ENCODE data around the gene SCN8A.

Gene SCN8A

DNA sequence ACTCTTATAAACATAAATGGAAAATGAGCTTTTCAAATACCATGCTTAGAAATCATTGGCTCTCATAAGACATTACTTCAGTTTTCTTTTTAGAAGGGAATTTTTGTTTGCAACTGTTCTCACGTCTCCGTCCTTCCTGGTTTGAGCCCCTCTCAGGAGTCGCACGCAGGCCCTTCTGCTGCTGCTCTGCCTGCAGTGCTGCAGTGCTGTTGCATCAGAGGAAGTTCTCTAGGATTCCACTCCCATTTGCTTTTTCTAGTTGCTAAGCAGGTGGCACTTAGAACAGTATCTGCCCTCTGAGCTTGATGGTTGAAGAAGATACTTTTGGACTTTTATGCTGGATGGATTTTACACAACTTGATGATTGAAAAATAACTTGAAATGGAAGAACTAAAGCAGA, 70.8 kb downstream of the SCN8A start:
- in situ Hi-C loops (cut with HindIII; ENCODE audit: low pct_unique_long_range_greater_than_20kb, low sequenced_read_pairs), result no loop called here
- DNase-seq (ENCODE audit: low read depth in 1 of 2, low spot score in 1 of 2), result no peak
- no peak for TF ChIP-seq JUND (IDR thresholded peaks at IDR 0.05; ENCODE audit: low read depth)

DNA sequence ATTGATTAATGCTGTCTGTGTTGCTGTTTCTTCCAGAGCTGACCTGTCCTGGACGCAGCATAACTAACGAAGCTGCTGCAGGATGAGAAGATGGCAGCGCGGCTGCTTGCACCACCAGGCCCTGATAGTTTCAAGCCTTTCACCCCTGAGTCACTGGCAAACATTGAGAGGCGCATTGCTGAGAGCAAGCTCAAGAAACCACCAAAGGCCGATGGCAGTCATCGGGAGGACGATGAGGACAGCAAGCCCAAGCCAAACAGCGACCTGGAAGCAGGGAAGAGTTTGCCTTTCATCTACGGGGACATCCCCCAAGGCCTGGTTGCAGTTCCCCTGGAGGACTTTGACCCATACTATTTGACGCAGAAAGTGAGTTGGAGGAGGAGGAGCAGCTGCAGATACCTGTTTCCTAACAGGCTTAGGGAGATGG, 71.7 kb downstream of the SCN8A start:
- TF ChIP-seq JUND (IDR thresholded peaks at IDR 0.05; ENCODE audit: low read depth), result no peak
- in situ Hi-C loops (cut with HindIII; ENCODE audit: low pct_unique_long_range_greater_than_20kb, low sequenced_read_pairs), result no loop called here
- no peak for DNase-seq (ENCODE audit: low read depth in 1 of 2, low spot score in 1 of 2)

GRCh38 chr12:51663390-51663789, 72.4 kb downstream of the SCN8A start:
- in situ Hi-C loops (cut with HindIII; ENCODE audit: low pct_unique_long_range_greater_than_20kb, low sequenced_read_pairs), result no loop called here
- DNase-seq (ENCODE audit: low read depth in 1 of 2, low spot score in 1 of 2), result no peak
- TF ChIP-seq JUND (IDR thresholded peaks at IDR 0.05; ENCODE audit: low read depth), result no peak

DNA sequence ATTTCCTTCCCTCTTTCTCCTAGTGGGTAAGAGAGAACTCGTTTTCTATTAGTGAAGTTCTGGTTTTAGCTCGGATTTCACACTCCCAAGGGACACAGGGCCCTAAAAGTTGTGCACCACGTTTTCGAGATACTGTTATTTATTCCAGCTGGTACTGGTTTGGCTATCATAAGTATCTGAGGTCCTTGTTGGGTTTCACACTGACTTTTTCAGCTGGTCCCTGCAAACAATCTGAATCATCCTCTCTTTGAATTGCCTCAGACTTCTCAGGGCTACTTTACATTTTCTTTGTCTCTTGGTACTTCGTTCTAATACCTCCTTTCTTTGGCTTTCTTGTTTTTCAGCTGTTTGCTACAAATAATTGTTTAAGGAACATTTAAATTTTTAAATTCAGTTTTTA, 75.7 kb downstream of the SCN8A start:
- DNase-seq (ENCODE audit: low read depth in 1 of 2, low spot score in 1 of 2), result no peak
- no peak for TF ChIP-seq JUND (IDR thresholded peaks at IDR 0.05; ENCODE audit: low read depth)
- in situ Hi-C loops (cut with HindIII; ENCODE audit: low pct_unique_long_range_greater_than_20kb, low sequenced_read_pairs), result no loop called here

- no peak for DNase-seq (ENCODE audit: low read depth in 1 of 2, low spot score in 1 of 2)
- no peak for TF ChIP-seq JUND (IDR thresholded peaks at IDR 0.05; ENCODE audit: low read depth)
- in situ Hi-C loops (cut with HindIII; ENCODE audit: low pct_unique_long_range_greater_than_20kb, low sequenced_read_pairs), result no loop called here
Observed at GRCh38 chr12:51667269-51667668, 76.2 kb downstream of the SCN8A start.

GRCh38 chr12:51669271-51669670, 78.2 kb downstream of the SCN8A start:
- DNase-seq (ENCODE audit: low read depth in 1 of 2, low spot score in 1 of 2), result no peak
- TF ChIP-seq JUND (IDR thresholded peaks at IDR 0.05; ENCODE audit: low read depth), result no peak
- in situ Hi-C loops (cut with HindIII; ENCODE audit: low pct_unique_long_range_greater_than_20kb, low sequenced_read_pairs), result no loop called here

DNA sequence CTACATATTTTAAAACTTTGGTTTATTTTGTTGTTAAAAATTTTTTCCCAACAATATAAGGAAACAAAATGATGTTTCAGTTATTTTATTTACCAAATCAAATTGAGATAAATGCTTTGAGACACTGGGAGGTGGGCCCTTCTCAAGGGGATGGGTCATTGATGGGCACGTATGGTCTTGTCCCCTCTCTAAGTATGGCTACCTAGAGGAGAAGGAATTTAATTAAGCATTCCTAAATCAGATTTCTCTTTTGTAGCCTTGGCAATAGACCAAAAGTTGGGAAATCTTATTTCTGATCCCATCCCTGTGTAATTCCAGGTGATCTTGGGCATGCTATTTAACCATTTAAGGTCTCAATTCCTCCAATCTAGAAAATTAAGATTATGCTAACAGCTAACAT, 79.0 kb downstream of the SCN8A start:
- in situ Hi-C loops (cut with HindIII; ENCODE audit: low pct_unique_long_range_greater_than_20kb, low sequenced_read_pairs), result no loop called here
- TF ChIP-seq JUND (IDR thresholded peaks at IDR 0.05; ENCODE audit: low read depth), result no peak
- no peak for DNase-seq (ENCODE audit: low read depth in 1 of 2, low spot score in 1 of 2)

DNA sequence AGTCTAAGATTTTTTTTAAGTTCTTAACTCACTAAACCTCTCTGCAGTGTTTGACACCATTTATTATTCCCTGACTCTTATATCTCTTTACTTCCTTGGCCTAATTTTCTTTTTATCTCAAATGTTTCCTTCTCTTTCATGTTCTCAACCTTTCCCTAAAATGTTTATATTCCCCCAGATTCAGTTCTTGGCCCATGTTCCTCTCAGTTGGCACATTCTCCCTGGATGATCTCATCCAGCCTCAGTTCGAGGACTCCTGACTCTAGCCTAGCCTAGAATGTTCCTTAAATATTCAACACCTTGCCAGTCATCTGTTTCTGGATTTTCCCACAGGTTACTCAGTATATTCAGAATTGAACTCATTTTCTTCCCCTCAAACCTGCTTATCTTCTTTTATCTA, 81.3 kb downstream of the SCN8A start:
- TF ChIP-seq JUND (IDR thresholded peaks at IDR 0.05; ENCODE audit: low read depth), result no peak
- no peak for DNase-seq (ENCODE audit: low read depth in 1 of 2, low spot score in 1 of 2)
- in situ Hi-C loops (cut with HindIII; ENCODE audit: low pct_unique_long_range_greater_than_20kb, low sequenced_read_pairs), result no loop called here

- no peak for DNase-seq (ENCODE audit: low read depth in 1 of 2, low spot score in 1 of 2)
- in situ Hi-C loops (cut with HindIII; ENCODE audit: low pct_unique_long_range_greater_than_20kb, low sequenced_read_pairs), result no loop called here
Observed at GRCh38 chr12:51675071-51675803, 84.2 kb downstream of the SCN8A start.

DNA sequence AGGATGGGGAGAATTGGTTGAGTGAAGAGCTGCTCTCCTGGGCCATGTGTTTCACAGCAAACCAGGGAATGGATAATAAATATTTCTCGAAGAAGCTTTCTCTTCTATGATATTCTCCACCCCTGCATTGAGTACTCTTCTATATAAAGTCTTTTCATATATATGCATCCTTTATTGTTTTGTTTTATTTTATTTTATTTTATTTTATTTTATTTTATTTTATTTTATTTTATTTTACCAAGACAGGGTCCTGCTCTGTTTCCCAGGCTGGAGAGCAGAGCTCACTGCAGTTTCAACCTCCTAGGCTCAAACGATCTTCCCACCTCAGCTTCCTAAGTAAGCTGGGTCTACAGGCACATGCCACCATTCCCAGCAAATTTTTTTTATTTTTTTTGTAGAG, 85.8 kb downstream of the SCN8A start:
- DNase-seq (ENCODE audit: low read depth in 1 of 2, low spot score in 1 of 2), result no peak
- no peak for TF ChIP-seq JUND (IDR thresholded peaks at IDR 0.05; ENCODE audit: low read depth)
- in situ Hi-C loops (cut with HindIII; ENCODE audit: low pct_unique_long_range_greater_than_20kb, low sequenced_read_pairs), result no loop called here

More at GRCh38 chr12:51675071-51675803, 84.2 kb downstream of the SCN8A start:
- no peak for TF ChIP-seq JUND (IDR thresholded peaks at IDR 0.05; ENCODE audit: low read depth)

GRCh38 chr12:51677284-51677968, 86.4 kb downstream of the SCN8A start:
- no peak for DNase-seq (ENCODE audit: low read depth in 1 of 2, low spot score in 1 of 2)
- TF ChIP-seq JUND (IDR thresholded peaks at IDR 0.05; ENCODE audit: low read depth), result no peak
- in situ Hi-C loops (cut with HindIII; ENCODE audit: low pct_unique_long_range_greater_than_20kb, low sequenced_read_pairs), result no loop called here

- peak; percentile 48 to 69 for DNase-seq (ENCODE audit: low read depth in 1 of 2, low spot score in 1 of 2)
- TF ChIP-seq JUND (IDR thresholded peaks at IDR 0.05; ENCODE audit: low read depth), result no peak
- in situ Hi-C loops (cut with HindIII; ENCODE audit: low pct_unique_long_range_greater_than_20kb, low sequenced_read_pairs), result no loop called here
Observed at GRCh38 chr12:51678086-51678724, 87.2 kb downstream of the SCN8A start.

DNA sequence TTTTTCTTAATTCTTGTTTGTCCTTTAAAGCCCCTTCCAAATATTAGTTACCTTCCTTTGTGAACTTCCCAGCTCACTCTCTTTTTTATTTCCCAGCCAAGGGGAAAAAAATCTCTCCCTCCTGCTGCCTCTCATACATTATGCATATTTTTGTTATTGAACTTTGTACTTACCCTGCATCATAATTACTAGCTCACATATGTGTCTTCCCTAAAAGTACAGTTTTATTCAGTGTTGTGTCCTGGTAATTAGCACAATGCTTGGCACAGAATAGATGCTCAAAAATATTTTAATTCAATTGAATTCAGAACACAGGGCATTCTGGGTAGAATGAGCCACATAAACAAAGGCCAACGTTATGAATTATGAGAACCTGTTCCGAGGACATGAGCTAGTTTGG, 91.9 kb downstream of the SCN8A start:
- in situ Hi-C loops (cut with HindIII; ENCODE audit: low pct_unique_long_range_greater_than_20kb, low sequenced_read_pairs), result no loop called here
- DNase-seq (ENCODE audit: low read depth in 1 of 2, low spot score in 1 of 2), result no peak
- no peak for TF ChIP-seq JUND (IDR thresholded peaks at IDR 0.05; ENCODE audit: low read depth)

Data from T47D (cell line).